ENCODE data around the gene SAMD10.

The SAMD10 gene

GRCh38 chr20:63955281-63955826 lies 24.1 kb downstream of the SAMD10 start:
- DNase-seq, result no peak

DNA sequence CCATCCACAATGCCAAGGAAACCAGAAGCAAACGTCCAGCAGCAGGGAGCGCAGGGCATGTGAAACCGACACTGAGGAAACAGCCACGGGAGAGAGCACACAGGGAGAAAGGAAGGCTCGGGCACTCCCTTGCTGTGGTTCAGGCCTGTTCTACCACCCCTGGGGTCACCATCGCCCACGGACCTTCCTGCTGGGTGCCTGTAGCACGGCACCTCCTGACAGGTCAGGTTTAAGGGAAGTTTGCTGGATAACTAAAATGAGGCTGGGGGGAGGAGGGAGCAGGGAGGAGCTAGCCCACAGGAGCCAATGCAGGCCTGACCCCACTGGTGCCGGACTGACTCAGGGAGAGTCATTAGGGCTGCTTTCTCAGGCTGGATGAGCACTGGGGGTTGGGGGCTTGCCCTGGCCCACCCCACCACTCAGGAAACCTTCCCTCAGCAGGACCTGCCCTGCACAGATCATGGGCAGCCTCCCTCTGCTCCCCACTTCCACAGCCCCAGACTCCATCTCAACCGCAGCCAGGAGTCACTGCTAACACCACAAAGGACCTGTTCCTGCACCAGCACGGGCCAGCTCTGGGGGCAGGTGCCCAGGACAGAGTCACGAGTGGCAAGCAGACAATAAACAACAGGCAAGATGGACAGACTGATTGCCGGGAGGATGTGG lies 25.5 kb downstream of the SAMD10 start:
- no peak for DNase-seq

- DNase-seq, result no peak
Measured at GRCh38 chr20:63952769-63953168, 26.7 kb downstream of the SAMD10 start.

DNA sequence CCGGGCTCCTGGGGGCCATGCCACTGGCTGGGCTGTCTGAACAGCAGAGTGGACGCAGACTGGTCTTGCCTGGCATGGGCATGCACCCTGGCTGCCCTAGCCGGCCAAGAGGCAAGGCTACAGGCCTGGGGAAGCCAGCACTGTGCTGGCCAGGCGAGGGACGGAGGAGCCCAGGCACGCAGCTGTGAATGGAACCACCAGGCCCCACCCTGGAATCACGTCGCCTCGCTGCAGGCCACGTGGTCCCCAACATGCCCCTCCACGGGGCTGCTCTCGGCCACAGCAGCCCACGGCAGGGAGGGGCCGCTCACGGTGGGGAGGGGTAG lies 27.3 kb downstream of the SAMD10 start:
- DNase-seq, result no peak

- DNase-seq, result no peak
Measured at GRCh38 chr20:63951398-63952209, 27.8 kb downstream of the SAMD10 start.

DNA sequence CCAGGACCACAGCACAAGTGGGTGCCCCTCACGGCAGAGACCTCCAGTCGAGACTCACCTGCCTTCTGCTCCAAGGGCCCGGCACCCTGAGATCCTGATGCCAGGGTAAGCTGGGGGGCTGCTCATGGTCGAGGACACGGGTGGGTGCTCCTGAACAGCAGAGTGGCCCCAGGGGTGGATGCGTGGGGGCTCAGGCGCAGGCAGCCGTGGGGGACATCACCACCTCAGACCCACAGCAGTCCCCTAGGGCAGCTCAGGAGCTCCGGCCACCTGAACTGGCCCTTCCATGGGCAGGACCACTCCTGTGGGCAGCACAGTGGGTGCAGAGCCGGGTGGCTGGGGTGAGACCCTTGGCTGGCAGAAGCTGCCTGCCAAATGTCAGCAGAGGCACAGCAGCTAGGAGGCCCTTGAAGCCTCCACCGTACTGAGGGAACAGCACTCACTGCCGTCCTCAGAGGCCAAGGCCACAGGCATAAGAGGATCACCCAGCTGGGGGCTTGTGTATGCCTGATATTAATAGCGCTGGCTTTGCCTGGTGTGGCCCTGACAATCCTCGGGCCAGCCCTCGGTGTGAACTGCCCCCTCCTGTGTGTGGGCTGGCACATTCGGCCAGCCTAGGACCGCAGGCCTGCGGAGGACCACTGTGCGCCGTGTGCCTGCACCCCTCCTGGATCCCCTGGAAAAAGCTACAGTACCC lies 28.6 kb downstream of the SAMD10 start:
- no peak for DNase-seq

DNA sequence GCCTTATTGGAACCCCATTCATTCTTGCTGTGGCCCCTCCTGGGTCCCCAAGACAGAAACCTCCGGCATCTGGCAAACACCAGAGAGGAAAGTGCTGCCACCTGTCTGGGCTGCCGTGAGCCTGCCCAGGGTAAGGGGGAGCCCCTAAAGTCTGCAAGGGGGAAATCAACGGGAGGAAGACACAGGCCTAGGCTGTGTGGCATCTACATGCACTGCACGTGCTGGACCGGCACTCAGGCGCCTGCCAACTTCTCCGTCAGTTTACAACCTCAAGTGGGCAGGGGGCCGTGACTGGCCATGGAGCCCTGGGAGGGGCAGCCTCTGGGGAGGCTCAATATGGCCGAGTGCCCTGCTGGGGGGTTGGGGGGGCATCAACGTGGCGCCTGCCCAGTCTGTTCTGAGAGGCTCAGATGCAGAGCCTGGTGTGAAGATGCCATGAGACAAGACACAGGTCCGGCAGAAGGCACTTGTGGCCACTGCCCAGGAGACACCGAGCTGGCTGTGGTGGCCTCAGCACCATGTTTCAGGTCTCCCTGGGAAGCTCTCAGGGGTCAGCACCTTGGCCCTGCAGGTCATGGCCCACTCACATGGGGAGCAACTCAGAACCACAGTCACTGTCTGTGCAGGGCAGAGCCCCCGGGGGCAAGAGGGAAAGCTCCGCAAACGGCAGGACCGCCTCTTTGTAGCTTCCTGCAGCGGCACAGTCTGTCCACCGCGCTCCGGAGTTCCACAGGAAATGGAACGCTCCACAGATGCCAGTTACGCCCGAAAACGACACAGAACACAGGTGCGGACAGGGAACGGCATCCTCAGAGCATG lies 31.6 kb downstream of the SAMD10 start:
- DNase-seq, result no peak

DNA sequence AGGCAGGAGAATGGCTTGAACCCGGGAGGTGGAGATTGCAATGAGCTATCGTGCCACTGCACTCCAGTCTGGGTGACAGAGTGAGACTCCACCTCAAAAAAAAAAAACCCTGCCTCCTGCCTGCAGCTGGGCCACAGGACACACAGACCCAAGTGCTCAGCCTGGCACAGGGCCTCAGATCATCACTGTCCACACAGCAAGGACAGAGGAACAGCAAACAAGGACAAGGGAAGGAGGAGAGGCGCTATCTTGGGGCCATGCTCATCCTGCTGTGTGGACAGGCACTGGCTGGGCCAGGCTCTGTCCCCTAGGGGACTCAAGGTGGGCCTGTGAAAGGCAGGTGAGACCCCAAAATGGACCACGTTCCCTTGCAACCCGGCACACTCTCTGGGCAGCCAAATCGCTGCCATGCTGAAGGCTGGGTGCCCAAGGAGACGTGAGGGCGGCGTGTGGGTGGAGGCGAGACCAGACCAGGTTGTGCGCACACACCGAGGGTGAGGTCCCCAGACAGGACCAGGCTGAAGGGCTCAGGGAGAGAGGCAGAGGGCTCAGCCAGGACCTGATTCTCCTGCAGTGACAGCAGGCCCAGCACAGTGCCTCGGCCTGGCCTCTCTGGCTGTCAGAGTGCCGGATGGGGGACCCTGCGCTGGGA lies 32.3 kb downstream of the SAMD10 start:
- DNase-seq, result no peak

- no peak for DNase-seq
Measured at GRCh38 chr20:63945921-63946920, 33.2 kb downstream of the SAMD10 start.

GRCh38 chr20:63945031-63945658 lies 34.3 kb downstream of the SAMD10 start:
- no peak for DNase-seq

DNA sequence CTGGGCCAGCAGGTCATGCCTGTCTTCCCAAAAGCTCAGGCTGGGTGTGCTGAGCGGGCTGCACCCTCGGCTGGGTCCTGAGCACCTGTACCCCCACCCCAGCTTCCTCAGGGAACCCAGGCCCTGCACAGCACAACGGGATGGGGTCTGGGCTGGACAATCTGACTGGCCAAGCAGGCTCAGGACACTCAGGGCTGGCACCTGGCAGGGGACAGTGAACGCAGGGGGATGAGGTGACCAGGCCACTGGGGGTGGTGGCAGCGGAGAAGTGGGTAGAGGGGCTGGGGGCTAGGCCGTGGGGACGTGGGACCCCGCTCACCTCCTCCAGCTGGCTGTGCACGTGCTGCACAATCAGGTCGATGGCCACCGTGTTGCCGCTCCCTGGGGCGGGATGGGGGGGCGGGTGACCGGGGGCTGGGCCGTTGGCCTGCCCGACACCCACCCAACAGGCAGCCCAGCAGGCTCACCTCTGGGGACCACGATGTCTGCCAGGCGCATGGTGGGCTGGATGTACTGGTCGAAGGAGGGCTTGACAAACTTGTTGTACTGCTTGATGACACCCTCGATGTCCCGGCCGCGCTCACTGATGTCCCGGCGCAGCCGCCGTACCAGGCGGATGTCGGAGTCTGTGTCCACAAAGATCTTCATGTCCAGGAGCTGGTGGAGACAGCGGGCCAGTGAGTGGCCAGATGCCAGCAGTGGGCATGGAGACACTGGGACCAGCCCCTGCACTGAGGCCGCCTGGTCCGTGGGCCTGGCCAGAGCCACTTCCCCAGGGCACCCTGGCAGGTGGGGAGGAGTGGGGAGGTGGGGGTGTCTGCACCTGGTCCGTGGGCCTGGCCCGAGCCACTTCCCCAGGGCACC lies 35.1 kb downstream of the SAMD10 start:
- DNase-seq, result no peak

DNA sequence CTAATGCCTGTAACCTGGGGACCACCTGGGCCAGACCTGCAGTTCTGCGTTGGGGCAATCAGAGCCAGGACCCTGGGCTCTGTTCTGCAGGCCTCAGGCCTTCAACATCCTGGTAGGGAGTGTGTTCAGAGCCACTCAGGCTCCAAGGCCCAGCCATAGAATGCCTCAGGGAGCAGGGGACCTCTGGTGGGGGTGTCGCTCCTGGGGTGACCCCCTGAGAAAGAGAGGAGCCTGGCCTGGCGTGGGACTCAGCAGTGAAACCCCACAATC lies 35.7 kb downstream of the SAMD10 start:
- DNase-seq, result no peak

DNA sequence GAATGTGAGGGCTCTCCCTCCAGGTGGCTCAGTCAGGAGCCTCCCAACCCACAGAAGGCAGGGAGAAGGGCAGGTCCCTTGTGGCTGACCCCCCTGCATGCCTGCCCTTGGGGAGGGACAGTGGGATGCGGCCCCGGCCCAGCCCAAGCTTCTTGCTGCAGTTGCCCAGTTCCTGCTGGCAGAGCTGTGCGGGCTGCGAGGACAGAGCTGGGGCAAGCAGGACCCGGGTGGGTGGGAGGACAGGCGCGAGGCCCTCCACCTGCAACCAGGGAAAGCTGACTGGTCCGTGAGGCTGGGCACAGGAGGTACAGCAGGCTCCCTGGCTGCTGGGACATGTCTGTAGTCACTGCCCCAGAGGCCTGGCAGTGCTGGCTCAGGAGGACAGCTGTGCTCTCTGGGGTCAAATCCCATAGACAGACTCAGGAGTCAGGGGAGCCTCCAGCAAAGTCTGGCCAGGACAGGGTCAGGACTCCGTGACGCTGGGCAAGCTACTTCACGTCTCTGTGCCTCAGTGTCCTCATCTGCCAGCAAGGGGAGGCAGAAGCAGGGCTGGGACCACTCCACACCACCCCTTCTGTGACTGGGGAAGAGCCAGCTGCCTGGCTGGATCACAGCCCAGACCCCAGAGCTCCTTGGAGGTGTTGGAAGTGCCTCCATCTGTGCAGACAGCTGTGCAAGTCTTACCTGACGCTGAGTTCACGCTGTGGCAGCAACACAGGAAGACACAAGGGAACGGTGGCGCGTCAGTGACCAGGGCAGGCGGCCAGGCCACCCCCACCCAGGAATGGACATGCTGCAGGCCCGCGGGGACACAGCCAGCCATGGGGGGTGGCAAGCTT lies 36.3 kb downstream of the SAMD10 start:
- DNase-seq, result no peak

DNA sequence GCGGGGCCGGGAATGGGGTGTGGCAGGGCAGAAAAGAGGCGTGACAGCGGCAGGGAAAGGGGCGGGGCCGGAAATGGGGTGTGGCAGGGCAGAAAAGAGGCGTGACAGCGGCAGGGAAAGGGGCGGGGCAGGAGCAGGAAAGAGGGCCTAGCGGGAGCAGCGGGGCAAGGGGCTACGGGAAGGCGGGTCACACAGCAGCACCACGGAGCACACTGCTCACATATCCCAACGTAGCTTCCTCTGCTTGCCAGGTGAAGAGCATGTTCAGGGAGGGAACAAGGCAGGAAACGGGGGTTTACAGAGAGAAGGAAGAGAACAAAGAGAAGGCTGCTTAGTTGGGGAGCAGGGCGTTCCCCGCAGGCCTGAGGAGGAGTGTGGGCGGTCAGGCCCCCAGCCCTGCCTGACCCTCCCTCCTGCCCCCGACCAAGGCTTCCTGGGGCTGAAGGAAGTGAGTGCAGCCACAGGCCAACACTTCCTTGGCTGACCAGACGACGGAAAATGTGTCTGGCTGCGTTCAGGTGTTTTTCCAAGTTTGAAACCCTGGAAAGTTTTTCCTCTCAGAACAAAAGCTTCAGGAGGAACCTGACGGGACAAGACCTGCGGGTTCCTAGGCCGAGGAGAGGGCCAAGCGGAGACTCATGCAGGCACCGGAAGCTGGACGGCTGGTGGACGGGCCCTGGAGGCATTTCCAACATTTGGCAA lies 37.0 kb downstream of the SAMD10 start:
- DNase-seq, result no peak

GRCh38 chr20:63941282-63942081 lies 38.0 kb downstream of the SAMD10 start:
- no peak for DNase-seq

GRCh38 chr20:63940472-63941266 lies 38.8 kb downstream of the SAMD10 start:
- no peak for DNase-seq

Data from fibroblast of upper back skin (primary cell).